Uterus (tissue), 4 donors: Measurements from ENCODE around the gene CA6. TPM values are rescaled to one million over a fixed set of nuclear protein-coding genes. Genes with fewer than 3 reads are reported as not detected.

Source experiments
- DNase-seq, 2 donors: peaks; one replicate each; pipeline ENCODE4 v3.0.0-alpha.2; 2019 to 2020
- H3K27ac ChIP-seq, 2 donors: fragments of 200-600 bp; sonication (generic); 1 replicate in 1 of 2; 2 replicates in 1 of 2; pipeline ENCODE4 v1.5.1; 2016 to 2018
- H3K27me3 ChIP-seq, 2 donors: fragments of 200-600 bp; sonication (generic); one replicate each; pipeline ENCODE4 v1.5.1; 2018 to 2019; ENCODE audit warnings: control low read depth in 1 of 2
- H3K36me3 ChIP-seq, 2 donors: fragments of 200-600 bp; sonication (generic); one replicate each; pipeline ENCODE4 v1.5.1; 2019; ENCODE audit warnings: control low read depth in 1 of 2
- H3K4me1 ChIP-seq, 2 donors: fragments of 200-600 bp; sonication (generic); one replicate each; pipeline ENCODE4 v1.5.1; 2018 to 2019; ENCODE audit warnings: control low read depth in 1 of 2
- H3K4me3 ChIP-seq, 2 donors: fragments of 200-600 bp; sonication (generic); 1 replicate in 1 of 2; 2 replicates in 1 of 2; pipeline ENCODE4 v1.5.1; 2018 to 2019; ENCODE audit warnings: mild to moderate bottlenecking in 1 of 2
- H3K9me3 ChIP-seq, 2 donors: fragments of 200-600 bp; sonication (generic); one replicate each; pipeline ENCODE4 v1.5.1; 2019; ENCODE audit warnings: control low read depth in 1 of 2
- CTCF ChIP-seq, 4 experiments: fragments of 200-600 bp in 2 of 4; fragments of 450-650 bp in 2 of 4; sonication (generic) in 2 of 4; IDR thresholded peaks; one replicate each; pipeline ENCODE4 v1.5.1; 2016 to 2019; ENCODE audit warnings: antibody characterized with exemption in 4 of 4, mild to moderate bottlenecking in 2 of 4, moderate library complexity in 1 of 4
- POLR2A ChIP-seq, 2 donors: fragments of 450-650 bp; IDR thresholded peaks; one replicate each; pipeline ENCODE4 v1.6.1; 2016; ENCODE audit warnings: antibody characterized with exemption in 2 of 2, mild to moderate bottlenecking in 1 of 2, moderate library complexity in 1 of 2
- intact Hi-C: fragments of 100-400 bp; cut with DNase I; formaldehyde crosslinking; loops from one replicate; pipeline ENCODE4 v1.15.1; 2023; ENCODE audit warnings: low total_unique reads
- total RNA-seq, 4 donors: library from RNA; depleted of rRNA in 3 of 4; stranded (reverse); fragments of >200 nt in 3 of 4; gene quantifications; one replicate each; pipeline versions ENCODE4 v1.1.0 to v1.2.4, GENCODE V29; 2014 to 2023
- donor health status: DM: yes; HTN: yes; CAD: no.

The CA6 gene
- total RNA-seq, 4 donors from 2014 or later = not detected

- H3K9me3 ChIP-seq = no peaks in the 10 kb centered on the region
- H3K36me3 ChIP-seq = no peaks in the 10 kb centered on the region
- no peak overlapping the region for H3K27ac ChIP-seq
- TF ChIP-seq CTCF (IDR thresholded peaks at IDR 0.05) (no peak), POLR2A (IDR thresholded peaks at IDR 0.05) (no peak)
- no peak overlapping the region for H3K4me3 ChIP-seq
- DNase-seq = no peak
- H3K27me3 ChIP-seq = no peaks in the 10 kb centered on the region
- no peaks in the 10 kb centered on the region for H3K4me1 ChIP-seq
- intact Hi-C loops = no loop called here
Measured at GRCh38 chr1:8937701-8938100, 8.0 kb upstream of the CA6 start.

- Histone ChIP-seq H3K4me1 (no peaks in the 10 kb centered on the region), H3K27ac (no peak overlapping the region), H3K4me3 (no peak overlapping the region), H3K27me3 (no peaks in the 10 kb centered on the region), H3K9me3 (no peaks in the 10 kb centered on the region), H3K36me3 (no peaks in the 10 kb centered on the region)
- TF ChIP-seq CTCF (IDR thresholded peaks at IDR 0.05) (no peak), POLR2A (IDR thresholded peaks at IDR 0.05) (no peak)
- DNase-seq = no peak
- intact Hi-C loops = no loop called here
Measured at GRCh38 chr1:8938232-8938999, 7.3 kb upstream of the CA6 start.

GRCh38 chr1:8939000-8939265 is 6.7 kb upstream of the CA6 start:
- no peaks in the 10 kb centered on the region for H3K36me3 ChIP-seq
- H3K27me3 ChIP-seq = no peaks in the 10 kb centered on the region
- H3K4me3 ChIP-seq = no peak overlapping the region
- no peak overlapping the region for H3K27ac ChIP-seq
- no peaks in the 10 kb centered on the region for H3K9me3 ChIP-seq
- intact Hi-C loops = no loop called here
- TF ChIP-seq POLR2A (IDR thresholded peaks at IDR 0.05) (no peak), CTCF (IDR thresholded peaks at IDR 0.05) (no peak)
- DNase-seq = no peak
- no peaks in the 10 kb centered on the region for H3K4me1 ChIP-seq

- no peak overlapping the region for H3K4me3 ChIP-seq
- no peaks in the 10 kb centered on the region for H3K9me3 ChIP-seq
- H3K4me1 ChIP-seq = no peaks in the 10 kb centered on the region
- H3K36me3 ChIP-seq = no peaks in the 10 kb centered on the region
- intact Hi-C loops = no loop called here
- H3K27ac ChIP-seq = no peak overlapping the region
- TF ChIP-seq CTCF (IDR thresholded peaks at IDR 0.05) = no peak
- TF ChIP-seq POLR2A (IDR thresholded peaks at IDR 0.05) = no peak
- no peak for DNase-seq
- no peaks in the 10 kb centered on the region for H3K27me3 ChIP-seq
Measured at GRCh38 chr1:8939362-8939995, 6.2 kb upstream of the CA6 start.

- intact Hi-C loops = no loop called here
- H3K9me3 ChIP-seq = no peaks in the 10 kb centered on the region
- H3K36me3 ChIP-seq = no peaks in the 10 kb centered on the region
- H3K4me3 ChIP-seq = no peak overlapping the region
- no peaks in the 10 kb centered on the region for H3K4me1 ChIP-seq
- TF ChIP-seq CTCF (IDR thresholded peaks at IDR 0.05) (no peak), POLR2A (IDR thresholded peaks at IDR 0.05) (no peak)
- no peaks in the 10 kb centered on the region for H3K27me3 ChIP-seq
- H3K27ac ChIP-seq = no peak overlapping the region
- DNase-seq = no peak
Measured at GRCh38 chr1:8941906-8942305, 3.8 kb upstream of the CA6 start.
